Subcutaneous adipose tissue (tissue), 4 donors: ENCODE data around the gene THYN1. TPM values are rescaled to one million over a fixed set of nuclear protein-coding genes. Genes with fewer than 3 reads are reported as not detected.

Experiments used
- total RNA-seq, 4 donors: library from RNA; depleted of rRNA; stranded (reverse); fragments of >200 nt; gene quantifications; one replicate each; pipeline ENCODE4 v1.1.0, GENCODE V29; 2016
- TF ChIP-seq, protein P1 (sequence below): fragments of 450-650 bp; IDR thresholded peaks from one replicate; pipeline ENCODE4 v1.5.1; 2016; ENCODE audit warnings: low read depth, mild to moderate bottlenecking, control low read depth, antibody characterized with exemption, moderate library complexity

Gene THYN1
- total RNA-seq, 4 donors from 2014 or later = 48.9 to 124 (median 56.4) TPM

GRCh38 chr11:134206185-134206584 lies 47.0 kb downstream of the THYN1 start:
- TF ChIP-seq, protein P1, sequence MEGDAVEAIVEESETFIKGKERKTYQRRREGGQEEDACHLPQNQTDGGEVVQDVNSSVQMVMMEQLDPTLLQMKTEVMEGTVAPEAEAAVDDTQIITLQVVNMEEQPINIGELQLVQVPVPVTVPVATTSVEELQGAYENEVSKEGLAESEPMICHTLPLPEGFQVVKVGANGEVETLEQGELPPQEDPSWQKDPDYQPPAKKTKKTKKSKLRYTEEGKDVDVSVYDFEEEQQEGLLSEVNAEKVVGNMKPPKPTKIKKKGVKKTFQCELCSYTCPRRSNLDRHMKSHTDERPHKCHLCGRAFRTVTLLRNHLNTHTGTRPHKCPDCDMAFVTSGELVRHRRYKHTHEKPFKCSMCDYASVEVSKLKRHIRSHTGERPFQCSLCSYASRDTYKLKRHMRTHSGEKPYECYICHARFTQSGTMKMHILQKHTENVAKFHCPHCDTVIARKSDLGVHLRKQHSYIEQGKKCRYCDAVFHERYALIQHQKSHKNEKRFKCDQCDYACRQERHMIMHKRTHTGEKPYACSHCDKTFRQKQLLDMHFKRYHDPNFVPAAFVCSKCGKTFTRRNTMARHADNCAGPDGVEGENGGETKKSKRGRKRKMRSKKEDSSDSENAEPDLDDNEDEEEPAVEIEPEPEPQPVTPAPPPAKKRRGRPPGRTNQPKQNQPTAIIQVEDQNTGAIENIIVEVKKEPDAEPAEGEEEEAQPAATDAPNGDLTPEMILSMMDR = no peak

DNA sequence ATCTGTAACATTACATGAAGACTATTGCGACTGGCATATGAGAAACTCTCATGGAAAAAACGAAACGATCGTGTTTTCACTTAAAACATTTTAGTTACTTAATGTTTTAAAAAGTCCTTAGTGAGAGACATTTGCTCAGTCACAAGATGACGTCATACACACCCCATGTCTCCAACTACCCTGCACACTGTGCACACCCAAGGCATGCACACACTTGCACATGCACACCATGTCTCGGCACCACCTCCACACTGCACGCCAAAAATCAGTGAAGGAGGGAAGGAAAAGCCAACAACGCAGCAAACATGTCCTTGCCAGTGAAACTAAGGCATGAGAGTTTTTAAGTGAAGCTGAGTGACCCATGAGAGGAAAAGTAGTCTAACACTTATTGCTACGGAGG lies 47.4 kb downstream of the THYN1 start:
- TF ChIP-seq, protein P1 = no peak

DNA sequence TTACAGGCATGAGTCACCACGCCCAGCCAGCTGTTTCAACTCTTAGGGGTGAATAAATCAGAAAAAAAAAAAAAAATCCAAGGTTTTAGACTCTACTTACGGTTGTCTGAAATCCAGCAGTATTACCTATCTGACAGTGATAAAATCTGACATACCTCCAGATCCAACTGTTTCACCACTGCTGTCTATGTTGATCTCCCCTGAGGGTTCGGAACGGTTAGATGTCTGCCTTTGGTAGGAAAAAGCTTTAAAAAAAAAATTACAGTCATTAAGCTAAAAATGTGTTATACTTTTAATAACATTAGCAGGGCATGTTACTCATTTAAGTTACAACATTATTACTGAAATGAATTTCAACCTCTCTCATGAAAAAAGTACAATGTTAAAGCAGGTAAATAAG lies 50.5 kb downstream of the THYN1 start:
- TF ChIP-seq, protein P1 = no peak

DNA sequence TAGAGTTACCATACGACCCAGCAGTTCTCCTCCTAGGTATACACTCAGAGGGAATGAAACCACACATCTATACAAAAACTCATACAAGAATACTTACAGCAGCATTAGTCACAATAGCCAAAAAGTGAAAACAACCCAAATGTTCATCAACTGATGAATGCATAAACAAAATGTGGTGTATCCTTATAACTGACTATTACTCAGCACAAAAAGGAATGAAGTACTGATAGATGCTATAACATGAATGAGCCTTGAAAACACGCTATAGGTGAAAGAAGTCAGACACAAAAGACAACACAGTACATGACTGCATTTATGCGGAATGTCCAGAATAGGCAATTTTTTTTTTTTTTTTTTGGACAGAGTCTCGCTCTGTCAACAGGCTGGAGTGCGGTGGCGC lies 52.5 kb downstream of the THYN1 start:
- TF ChIP-seq, protein P1 = no peak

DNA sequence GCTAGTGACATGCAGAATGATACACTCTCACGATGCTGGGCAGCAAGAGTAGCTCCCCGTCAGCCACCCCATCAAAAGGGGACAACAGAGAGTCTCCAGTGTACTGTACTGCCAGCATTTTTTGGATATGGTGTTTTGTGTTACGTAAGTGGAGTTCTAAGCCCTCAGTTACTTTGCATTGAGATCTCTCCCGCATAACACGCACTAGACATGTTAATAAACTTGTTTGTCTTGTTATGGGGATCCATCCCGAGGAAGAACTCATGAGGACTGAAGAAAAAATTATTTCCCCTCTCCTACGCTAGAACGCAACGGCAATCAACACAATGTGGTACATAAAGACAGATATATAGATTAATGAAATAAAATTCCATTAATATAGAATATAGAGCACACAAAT lies 53.6 kb downstream of the THYN1 start:
- TF ChIP-seq, protein P1 = no peak

Other genes starting within 250 kb of the THYN1 start
- gene JAM3, start 184.3 kb downstream of the THYN1 start, total RNA-seq = 10 to 100 TPM; 14.2 to 18.3 (median 16.5) TPM
- gene NCAPD3, start 29.4 kb downstream of the THYN1 start, total RNA-seq = 10 to 100 TPM; 10.5 to 18.7 (median 13.8) TPM
- 10 to 100 TPM; 33.3 to 52.4 (median 39.4) TPM for gene VPS26B, start 28.7 kb downstream of the THYN1 start, total RNA-seq
- 10 to 100 TPM; 18.3 to 41.3 (median 29.8) TPM for gene ACAD8, start 216 bp upstream of the THYN1 start, total RNA-seq
- not detected for gene GLB1L3, start 23.0 kb upstream of the THYN1 start, total RNA-seq
- 1 to 10 TPM in 1 of 4 donors, under 1 TPM in 3; 0.49 to 2.4 (median 0.80) TPM for gene GLB1L2, start 78.6 kb upstream of the THYN1 start, total RNA-seq
- under 1 TPM in 2 of 4 donors, not detected in 2; 0.22 to 0.33 TPM for gene B3GAT1, start 158.9 kb upstream of the THYN1 start, total RNA-seq